GM21447 (cell line): ENCODE data around the gene ADCY3.
"Not testable (repeated sequence)": the region's sequence is repeated elsewhere in the genome, so short reads cannot be mapped to it uniquely, and the experiment has no call there.

Experiments
- ATAC-seq: cut with Tn5 transposase; IDR thresholded peaks from one replicate; pipeline ENCODE4 v1.9.1; 2021; ENCODE audit not compliant: unreplicated experiment

The ADCY3 gene

DNA sequence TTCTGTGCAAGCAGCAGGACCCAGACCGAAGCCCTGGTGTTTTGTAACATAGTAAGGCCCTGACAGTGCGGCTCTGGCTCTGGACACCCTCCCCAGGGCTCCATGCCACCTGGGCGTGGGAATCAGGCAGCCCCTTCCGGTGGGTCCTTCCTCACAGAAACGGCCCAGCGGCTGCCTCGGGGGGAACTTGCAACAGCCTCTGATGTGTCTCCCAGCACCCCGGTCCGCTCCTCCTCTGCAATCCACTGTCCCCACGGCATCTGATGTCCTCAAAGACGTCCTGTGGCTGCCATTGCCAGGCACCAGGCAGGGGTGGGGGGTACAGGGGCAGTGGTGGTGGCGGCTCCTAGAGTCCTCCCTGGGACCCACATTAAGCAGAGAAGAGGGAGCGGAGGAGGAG lies 68.0 kb downstream of the ADCY3 start:
- ATAC-seq = no peak

DNA sequence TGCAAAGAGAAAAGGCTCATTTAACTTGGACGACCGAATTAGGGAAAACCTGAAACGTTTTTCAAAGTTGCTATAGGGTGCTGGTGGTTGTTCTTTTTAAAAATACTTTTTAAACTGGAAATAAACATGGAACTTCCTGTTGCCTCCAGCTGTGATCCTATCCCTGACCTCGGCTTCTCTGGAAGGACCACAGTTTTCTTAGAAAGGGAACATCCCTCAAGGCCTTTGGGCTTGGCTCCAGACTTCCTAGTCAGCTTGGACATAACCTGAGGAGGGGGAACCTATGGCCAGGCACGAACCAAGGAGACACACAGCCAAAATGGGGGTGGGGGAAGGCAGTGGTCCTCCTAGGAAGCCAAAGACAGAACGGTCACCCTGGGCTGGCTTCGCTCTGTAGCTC lies 69.1 kb downstream of the ADCY3 start:
- ATAC-seq = no peak

DNA sequence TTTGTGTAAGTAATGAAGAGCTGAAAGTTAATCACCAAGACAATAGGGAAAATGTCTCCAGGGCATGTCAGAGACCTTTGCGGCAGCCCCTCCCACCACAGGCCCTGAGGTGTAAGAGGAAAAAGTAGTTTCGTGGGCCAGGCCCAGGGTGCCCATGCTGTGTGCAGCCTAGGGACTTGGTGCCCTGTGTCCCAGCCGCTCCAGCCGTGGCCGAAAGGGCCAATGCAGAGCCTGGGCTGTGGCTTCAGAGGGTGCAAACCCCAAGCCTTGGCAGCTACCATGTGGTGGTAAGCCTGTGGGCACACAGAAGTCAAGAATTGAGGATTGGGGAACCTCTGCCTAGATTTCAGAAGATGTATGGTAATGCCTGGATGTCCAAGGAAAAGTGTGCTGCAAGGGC lies 74.3 kb downstream of the ADCY3 start:
- ATAC-seq = no peak

DNA sequence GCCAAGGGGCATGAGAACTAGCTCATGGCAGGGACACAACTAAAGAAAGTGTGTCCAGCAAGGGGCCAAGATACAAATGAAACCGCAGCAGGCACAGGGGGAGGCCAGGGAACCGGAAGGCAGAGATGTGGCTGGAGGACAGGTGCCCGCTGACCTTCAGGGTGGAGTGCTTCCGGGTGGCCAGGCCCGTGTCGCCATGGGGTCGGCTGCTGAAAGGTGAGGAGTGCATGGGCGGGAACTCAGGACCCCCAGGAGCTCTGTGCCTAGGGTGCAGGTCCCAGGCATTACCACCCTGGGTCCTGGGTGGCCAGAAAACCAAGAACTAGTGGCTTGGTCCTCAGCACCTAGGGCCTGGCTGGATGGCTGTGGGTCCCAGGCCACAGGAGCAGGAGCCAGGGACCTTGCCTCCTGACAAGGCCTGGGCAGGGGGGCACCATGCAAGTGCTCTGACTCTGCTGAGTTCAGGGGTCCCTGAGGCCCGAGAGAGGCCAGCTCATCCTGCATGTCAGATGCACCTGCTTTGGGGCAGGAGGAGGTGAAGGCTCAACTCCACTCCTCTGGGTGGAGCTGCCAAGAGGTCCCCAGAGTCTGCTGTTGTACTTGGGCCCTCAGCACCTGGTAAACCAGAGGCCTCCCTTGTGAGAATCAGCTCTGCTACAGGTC lies 75.9 kb downstream of the ADCY3 start:
- no peak for ATAC-seq

DNA sequence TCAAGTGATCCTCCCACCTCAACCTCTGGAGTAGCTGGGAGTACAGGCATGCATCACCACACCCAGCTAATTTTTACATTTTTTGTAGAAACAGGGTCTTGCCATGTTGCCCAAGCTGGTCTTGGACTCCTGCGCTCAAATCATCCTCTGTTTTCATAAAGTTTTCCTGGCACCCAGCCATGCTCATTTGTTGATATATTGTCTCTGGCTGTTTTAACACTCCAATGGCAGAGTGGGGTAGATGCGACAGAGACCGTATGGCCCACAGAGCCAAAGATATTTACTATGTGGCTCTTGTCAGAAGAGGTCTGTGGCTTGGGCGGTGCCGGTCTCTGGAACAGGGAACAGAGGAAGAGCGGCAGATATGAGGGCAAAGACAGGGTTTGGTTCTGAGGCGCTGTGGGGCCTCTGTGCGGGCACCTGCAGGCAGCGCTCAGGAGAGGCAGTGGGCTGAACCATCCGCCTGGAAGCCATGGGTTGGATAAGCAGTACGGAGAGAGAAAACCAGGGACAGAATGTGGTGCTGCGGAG lies 76.6 kb downstream of the ADCY3 start:
- ATAC-seq = no peak

DNA sequence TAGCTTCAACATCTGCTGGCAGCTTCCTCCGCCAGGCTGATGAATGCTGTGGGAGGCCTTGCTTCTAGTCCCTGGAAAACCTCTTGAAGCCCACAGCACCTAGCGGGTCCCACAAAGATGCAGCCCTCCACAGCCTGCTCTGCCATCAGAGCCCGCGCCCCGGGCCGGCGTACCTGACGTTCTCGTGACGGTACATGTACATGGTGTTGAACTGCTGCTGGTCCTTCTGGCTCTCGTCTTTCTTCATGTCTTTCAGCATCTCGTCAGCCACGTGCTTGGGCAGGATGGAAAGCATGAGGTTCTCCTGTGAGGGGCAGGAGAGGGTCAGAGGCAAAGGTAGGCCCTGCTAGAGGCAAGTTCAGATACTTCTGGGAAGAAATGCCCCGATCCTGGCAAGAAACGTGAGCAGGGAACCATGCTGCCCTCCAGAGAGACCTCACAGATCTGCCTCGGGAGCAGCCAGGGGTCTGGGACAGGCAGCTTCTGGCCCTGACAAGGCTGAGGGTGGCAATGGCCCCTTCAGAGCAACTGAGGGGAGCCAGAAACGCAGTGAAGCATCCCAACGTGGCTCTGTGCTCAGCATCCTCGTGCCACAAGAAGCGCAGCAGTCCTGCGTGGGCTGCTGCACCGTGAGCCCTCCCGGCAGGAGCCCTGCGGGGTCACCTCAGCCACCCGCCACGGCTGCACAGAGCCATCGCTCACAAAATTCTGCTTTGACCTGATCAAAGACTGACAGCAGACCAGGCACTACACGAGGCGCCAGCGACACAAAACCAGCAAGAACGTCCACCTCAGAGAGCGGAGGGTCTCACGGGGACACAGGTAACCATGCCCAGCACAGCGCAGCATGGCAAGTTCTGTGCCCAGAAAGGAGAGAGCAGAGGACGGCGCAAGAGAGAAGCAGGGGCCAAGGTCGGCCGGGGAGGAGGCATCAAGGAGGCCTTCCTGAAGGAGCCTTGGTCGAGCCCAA lies 77.7 kb downstream of the ADCY3 start:
- no peak for ATAC-seq

DNA sequence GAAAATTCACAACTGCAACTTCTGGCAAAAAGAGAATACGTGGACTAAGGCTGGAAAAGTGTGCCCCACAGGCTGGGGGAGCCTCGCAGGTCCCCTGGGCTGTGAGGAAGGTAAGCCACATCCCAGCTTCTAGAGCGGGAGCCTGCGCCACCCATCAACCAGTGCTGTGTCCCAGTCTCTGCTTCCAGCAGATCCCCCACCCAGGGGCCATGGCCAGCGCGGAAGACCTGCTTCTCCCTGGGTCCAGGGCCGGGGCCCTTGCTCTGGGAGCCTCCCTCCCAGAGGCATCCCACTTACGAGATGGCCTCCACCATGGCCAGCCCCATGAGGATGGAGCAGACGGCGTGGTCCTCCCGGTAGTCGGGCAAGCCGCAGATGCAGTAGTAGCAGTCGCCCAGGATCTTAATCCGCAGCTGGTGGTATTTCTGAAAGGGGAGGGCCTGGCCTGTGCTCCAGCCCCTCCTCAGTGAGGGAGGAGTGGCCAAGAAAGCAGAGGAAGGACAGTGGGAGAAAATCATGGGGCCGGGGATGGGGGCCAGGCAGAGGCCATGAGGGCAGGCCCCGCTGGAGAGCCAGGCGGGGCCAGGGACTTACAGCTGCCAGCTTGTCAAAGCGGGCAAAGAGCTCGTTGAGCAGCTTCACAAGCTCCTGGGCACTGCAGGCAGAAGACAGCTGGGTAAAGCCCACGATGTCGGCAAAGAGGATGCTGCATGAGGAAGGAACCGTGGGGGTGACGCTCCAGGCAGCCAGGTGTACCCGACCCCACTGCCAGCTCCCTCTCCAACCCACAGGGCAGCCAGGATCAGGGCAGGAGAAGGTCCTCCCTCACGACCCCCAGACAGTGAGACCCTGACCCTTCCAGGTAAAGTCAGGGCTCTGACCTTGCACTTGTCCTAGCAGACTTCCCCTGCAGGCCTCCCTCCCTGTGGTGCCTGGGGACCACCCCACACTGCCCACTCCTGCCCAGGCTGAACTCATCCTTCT lies 78.8 kb downstream of the ADCY3 start:
- no peak for ATAC-seq

DNA sequence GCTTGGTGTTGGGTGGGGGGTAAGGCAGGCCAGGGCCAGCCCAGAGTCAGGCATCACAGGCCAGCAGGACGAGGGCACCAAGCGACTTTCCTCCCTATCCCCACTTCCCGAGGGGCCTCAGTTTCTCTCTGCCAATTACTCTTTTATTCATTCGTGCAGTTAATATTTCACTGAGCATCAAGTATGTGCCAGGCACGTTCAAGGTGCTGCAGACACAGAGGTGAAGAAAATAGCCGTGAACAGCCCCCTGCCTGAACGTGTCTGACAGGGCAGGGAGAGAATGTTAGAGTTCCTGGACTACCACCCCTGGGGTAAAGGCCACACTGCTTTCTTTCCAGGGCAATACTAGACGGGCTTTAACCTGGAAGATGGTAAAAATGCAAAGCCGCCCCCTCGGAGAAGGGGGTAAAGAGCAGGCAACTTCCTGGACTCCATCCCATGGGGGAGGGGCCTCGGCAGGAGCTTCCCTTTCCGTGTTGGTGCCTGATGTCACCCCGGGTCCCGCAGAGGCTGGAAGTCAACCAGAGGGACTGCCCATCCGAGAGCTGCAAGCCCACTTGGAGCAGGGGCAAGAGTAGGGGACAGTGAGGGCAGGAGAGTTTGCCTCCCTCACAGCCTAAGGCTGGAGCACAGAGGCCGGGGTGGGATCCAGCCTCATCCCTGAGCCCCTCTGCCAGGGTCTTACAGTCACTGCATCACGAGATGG lies 79.7 kb downstream of the ADCY3 start:
- ATAC-seq = no peak

DNA sequence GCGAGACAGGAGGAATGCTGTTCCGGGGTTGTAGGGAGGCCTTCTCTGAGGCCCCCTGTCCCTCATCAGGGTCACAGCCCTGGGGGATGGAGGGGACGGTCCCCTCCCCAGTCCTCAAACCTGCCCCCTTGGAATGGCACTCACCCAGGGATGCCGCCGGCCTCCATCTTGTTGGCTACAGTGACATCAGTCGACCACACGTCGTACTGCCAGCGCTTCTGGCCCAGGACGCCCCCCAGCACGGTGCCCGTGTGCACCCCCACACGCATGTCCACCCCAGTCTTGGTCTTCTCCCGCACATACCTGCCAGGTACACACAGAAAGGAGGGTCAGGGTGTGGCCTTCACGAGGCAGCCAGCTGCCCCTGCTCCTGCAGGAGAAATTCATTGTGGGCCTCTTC lies 80.3 kb downstream of the ADCY3 start:
- ATAC-seq = no peak

DNA sequence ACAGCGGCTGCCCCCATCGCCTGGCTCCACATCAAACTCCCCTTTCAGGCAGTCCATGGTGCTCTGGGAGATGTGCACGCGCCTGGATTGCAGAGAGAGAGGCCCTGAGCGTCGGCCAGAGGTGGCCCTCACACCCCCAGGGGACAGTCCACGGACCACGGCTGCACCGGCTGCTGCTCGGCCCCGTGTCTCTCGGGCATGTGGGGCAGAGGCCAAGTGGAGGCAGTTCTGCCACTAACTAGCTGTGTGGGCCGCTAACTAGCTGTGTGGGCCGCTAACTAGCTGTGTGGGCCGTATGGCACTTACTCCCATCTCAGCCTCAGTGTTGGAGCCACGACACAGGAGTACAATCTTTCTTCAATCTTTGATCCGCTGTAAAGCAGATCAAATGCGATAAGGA lies 81.5 kb downstream of the ADCY3 start:
- no peak for ATAC-seq

DNA sequence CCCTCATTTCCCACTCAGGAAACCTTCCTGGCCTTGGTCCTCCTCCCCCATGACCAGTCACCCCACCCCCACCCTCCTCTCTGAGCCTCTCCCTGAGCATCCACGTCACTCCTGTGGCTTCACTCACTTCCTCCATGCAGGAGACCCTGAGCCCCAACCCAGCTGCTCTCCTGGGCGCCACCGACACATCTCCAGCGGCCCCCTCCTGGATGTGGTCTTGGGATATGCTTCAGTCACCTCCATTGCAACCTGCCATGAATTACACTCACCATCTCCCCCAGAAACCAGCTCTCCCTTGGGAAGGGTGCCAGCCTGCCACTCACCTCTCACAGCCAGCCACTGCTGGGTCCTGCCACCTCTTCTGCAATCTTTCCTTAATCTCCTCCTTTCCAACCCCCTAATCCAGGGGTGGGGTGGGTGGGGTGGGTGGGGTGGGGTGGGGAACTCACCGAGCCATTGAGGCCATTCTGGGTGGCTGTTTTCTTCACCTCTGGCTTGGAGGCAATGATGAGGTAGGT lies 82.0 kb downstream of the ADCY3 start:
- ATAC-seq = no peak

DNA sequence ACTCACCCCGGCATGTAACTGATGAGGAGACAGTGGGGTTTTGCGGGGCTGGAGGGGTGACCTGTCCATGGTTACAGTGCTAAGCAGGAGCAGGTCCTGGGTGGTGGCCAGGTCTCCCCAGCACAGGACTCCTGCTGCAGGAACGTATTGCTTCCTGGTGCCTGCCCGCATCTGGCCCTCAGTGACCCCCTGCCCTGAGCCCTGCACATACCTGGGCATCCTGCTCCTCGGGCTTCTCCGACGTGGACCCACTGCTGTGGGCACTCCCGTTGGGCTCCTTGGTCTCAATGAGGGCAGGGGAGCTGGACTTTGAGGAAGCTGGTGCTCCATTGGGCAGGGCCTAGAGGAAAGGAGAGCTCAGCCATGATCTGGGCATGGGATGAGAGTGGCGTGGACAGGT lies 83.3 kb downstream of the ADCY3 start:
- no peak for ATAC-seq

DNA sequence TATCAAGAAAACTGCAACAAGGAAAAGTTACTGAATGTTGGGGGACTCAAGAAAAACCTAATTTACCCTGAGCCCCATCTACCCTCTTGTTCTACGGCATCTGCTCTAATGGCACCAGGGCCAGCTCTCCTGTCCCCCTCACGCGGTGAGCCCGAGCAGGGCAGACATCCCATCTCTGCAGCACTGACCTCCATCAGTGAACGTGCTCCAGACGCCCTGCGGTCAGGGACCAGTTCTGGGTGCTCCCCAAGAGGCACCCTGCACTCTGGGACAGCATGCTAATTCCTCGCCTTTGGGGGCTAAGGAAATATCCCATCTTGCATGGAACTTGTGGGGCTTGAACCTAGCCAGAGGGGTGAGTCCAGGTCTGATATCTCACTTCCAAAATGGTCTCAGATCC lies 83.8 kb downstream of the ADCY3 start:
- ATAC-seq = no peak

DNA sequence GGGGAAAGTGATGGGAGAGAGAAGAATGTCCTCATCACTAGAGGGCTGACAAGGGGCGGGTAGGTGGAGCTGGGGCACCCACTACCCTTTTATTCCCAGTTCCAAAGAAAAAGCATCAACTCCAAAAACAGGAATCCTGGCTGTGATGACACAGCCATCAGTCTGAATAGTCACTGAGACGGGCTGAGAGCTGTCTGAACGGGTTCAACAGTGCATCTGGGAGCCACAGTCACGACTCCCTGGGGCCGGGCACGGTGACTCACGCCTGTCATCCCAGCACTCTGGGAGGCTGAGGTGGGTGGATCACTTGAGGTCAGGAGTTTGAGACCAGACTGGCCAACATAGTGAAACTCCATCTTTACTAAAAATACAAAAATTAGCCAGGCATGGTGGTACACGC lies 84.6 kb downstream of the ADCY3 start:
- ATAC-seq = not testable (repeated sequence)

DNA sequence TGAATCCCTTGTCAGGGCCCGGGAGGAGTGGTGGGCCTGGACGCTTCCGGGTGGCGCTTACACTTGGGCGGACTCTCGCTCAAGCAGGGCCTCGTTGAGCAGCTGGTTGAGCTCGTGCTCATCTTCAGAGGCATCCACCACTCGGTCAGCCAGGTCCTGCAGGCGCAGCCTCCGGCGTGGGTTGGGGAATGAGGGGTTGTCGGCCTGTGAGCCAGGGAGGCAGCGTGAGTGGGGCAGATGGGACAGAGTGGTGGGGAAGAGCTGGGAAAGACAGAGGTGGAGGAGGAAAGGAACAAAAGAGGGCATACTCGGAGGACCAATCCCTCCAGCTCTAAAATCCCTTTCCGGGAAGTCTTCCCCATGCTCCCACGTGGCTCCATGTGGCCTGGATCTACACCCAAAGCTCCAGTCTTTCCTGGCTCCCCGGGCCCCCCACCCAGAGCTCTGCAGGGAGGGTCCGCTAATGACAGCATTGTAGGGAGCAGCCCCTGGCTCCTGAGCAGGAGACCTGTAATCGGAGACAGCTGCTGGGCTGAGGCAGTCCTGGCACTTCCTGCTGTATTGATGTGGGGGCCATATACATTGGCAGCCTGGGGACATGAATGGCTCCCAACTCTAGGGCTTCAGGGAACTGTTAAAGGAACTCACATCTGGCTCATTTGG lies 85.2 kb downstream of the ADCY3 start:
- ATAC-seq = no peak

DNA sequence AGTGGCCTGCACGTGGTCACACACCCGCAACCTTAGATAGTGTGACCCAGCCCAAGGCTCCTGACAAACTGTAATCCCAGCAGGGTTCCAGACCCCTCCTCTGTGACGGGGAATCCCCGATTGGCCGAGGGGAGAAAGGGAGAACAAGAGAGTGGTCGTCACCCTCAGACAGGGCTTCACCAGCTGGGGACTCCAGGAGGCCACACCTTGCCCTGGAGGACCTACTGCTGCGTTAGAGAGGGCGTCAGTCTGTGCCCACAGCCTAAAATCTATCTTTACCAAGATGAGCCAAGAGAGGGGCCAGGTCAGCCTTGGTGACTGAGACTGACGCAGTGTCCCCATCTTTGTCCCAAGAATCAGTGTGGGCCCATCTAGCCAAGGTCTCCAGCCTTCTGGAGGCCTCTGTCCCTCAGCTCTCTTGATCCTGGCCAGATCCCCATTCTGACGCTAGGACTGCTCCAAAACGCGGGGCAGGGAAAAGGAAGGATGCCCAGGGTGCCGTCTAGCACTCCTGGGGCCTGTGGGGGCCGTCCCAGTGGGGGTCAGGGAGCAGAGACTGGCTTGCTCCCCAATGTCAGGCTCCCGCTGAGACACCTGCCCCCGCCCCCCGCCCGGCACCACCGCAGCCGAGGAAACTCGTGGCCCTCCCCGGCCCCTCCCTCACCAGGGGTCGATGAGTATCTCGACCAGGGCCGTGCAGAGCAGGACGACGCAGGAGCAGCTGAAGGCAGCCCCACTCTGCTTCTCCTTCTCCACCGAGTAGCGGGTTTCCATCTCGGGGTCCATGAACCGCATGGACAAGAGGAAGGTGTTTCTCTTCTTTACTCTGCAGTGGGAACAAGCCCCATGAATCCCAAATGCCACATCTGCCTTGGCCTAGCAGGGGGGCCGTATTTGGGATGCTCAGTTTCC lies 86.0 kb downstream of the ADCY3 start:
- no peak for ATAC-seq

DNA sequence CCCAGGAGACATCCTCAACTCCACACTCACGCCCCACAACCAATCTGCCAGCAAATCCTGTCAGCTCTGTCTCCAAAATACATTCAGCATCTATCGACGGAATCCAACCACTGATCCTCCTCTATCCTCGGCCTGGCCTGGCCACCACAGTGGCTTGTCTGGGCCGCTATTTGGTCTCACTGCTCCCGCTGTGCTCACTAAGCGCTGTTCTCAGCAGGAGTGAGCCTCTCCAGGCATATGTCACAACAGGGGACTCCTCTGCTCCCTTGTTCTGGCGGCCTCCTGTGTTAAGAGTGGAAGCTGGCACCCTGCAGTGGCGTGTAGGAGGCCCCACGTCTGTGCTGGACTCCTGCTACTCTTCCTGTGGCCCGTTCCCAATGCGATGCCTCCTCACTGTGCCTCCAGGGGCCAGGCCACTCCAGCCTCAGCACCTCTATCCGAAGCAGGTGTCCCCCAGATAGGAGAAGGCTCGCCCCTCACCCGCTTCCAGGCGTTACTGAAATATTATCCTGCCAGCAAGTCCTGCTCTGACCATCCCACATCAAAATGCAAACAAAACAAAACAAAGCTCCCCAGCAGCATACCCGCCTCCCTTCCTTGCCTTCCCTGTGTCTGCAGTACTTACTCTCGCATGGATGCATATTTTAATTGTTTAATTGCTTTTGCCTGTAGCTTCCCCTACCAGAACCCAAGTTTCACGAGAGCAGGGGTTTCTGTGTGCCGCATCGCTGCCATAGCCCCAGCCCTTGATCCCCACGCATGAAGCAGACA lies 86.9 kb downstream of the ADCY3 start:
- no peak for ATAC-seq

DNA sequence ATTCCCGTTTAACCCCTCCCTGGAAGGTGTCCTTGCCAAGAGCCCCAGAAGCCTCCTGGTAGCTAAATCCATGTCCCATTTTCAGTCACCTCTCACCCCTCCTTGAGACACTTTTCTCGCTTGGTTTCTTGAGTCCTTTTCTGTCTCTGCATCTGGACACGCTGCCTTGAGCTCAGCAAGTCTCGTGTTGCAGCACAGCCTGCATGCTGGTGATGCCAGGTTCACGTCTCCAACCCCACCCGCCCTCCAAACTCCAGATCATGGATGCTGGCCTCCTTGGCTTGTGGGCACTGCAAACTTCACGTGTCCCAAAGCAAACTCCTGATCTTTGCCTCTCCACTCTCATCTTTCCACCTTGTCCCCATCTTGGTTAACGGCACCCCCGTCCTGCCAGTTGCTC lies 87.5 kb downstream of the ADCY3 start:
- ATAC-seq = no peak
